HG03558 (cell line): ENCODE data around the gene PCK1.

Experiments
- ATAC-seq: cut with Tn5 transposase; IDR thresholded peaks from one replicate; pipeline ENCODE4 v1.9.1; 2021; ENCODE audit warnings: moderate number of reproducible peaks; ENCODE audit not compliant: unreplicated experiment; ENCODE audit errors: extremely low read depth

Gene PCK1

GRCh38 chr20:57558614-57559288 is 2.2 kb upstream of the PCK1 start:
- no peak for ATAC-seq

GRCh38 chr20:57559289-57559634 is 1.6 kb upstream of the PCK1 start:
- no peak for ATAC-seq

GRCh38 chr20:57559658-57560553 is 1.0 kb upstream of the PCK1 start:
- no peak for ATAC-seq

- no peak for ATAC-seq
Observed at GRCh38 chr20:57561356-57562279, 708 bp downstream of the PCK1 start.

GRCh38 chr20:57562541-57563465 is 1.9 kb downstream of the PCK1 start:
- ATAC-seq: no peak

GRCh38 chr20:57563522-57563921 is 2.6 kb downstream of the PCK1 start:
- no peak for ATAC-seq

- ATAC-seq: no peak
Observed at GRCh38 chr20:57564180-57564802, 3.4 kb downstream of the PCK1 start.

- no peak for ATAC-seq
Observed at GRCh38 chr20:57564951-57565642, 4.2 kb downstream of the PCK1 start.

GRCh38 chr20:57566399-57566798 is 5.5 kb downstream of the PCK1 start:
- ATAC-seq: no peak

- ATAC-seq: no peak
Observed at GRCh38 chr20:57566803-57567459, 6.0 kb downstream of the PCK1 start.

GRCh38 chr20:57567471-57568079 is 6.7 kb downstream of the PCK1 start:
- ATAC-seq: no peak

GRCh38 chr20:57568088-57568896 is 7.4 kb downstream of the PCK1 start:
- ATAC-seq: no peak

- no peak for ATAC-seq
Observed at GRCh38 chr20:57568960-57569359, 8.1 kb downstream of the PCK1 start.

- no peak for ATAC-seq
Observed at GRCh38 chr20:57570145-57570850, 9.4 kb downstream of the PCK1 start.

GRCh38 chr20:57570920-57571319 is 10.0 kb downstream of the PCK1 start:
- ATAC-seq: no peak

- no peak for ATAC-seq
Observed at GRCh38 chr20:57571782-57572416, 11.0 kb downstream of the PCK1 start.
